ENCODE measurements around the gene SEC16A.

Gene SEC16A

GRCh38 chr9:136518623-136519022 is 35.8 kb upstream of the SEC16A start:
- no peak for TF ChIP-seq ZNF384 (IDR thresholded peaks at IDR 0.05)
- no peak for TF ChIP-seq LEF1 (IDR thresholded peaks at IDR 0.05; ENCODE audit: borderline replicate concordance)
- no peak for TF ChIP-seq FOXM1 (IDR thresholded peaks at IDR 0.05; ENCODE audit: borderline replicate concordance)
- no peak for TF ChIP-seq ELF4 (IDR thresholded peaks at IDR 0.05)
- TF ChIP-seq FOXK2 (IDR thresholded peaks at IDR 0.05), result no peak
- DNase-seq (ENCODE audit: extremely low spot score), result no peak
- POLR2A ChIA-PET, result no interaction called here
- CTCF ChIA-PET, result no interaction called here

GRCh38 chr9:136517950-136518349 is 35.1 kb upstream of the SEC16A start:
- ChIA-PET POLR2A (no interaction called here), CTCF (no interaction called here)
- TF ChIP-seq ARNT (IDR thresholded peaks at IDR 0.05), result no peak
- no peak for TF ChIP-seq FOXM1 (IDR thresholded peaks at IDR 0.05; ENCODE audit: borderline replicate concordance)
- no peak for TF ChIP-seq FOXK2 (IDR thresholded peaks at IDR 0.05)
- no peak for TF ChIP-seq BHLHE40 (IDR thresholded peaks at IDR 0.05; ENCODE audit: borderline replicate concordance)
- no peak for TF ChIP-seq HDGF (IDR thresholded peaks at IDR 0.05; ENCODE audit: borderline replicate concordance)
- TF ChIP-seq LEF1 (IDR thresholded peaks at IDR 0.05; ENCODE audit: borderline replicate concordance), result no peak
- no peak for TF ChIP-seq ZNF384 (IDR thresholded peaks at IDR 0.05)
- TF ChIP-seq SUZ12 (IDR thresholded peaks at IDR 0.05), result no peak
- TF ChIP-seq SP1 (IDR thresholded peaks at IDR 0.05), result no peak
- no peak for TF ChIP-seq L3MBTL2 (conservative IDR thresholded peaks at IDR 0.05)
- TF ChIP-seq ELF4 (IDR thresholded peaks at IDR 0.05), result no peak
- TF ChIP-seq CTBP1 (IDR thresholded peaks at IDR 0.05; ENCODE audit: borderline replicate concordance), result no peak
- TF ChIP-seq, protein P1, sequence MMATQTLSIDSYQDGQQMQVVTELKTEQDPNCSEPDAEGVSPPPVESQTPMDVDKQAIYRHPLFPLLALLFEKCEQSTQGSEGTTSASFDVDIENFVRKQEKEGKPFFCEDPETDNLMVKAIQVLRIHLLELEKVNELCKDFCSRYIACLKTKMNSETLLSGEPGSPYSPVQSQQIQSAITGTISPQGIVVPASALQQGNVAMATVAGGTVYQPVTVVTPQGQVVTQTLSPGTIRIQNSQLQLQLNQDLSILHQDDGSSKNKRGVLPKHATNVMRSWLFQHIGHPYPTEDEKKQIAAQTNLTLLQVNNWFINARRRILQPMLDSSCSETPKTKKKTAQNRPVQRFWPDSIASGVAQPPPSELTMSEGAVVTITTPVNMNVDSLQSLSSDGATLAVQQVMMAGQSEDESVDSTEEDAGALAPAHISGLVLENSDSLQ (IDR thresholded peaks at IDR 0.05), result no peak
- no peak for TF ChIP-seq FOXA1 (IDR thresholded peaks at IDR 0.05)
- no peak for DNase-seq (ENCODE audit: extremely low spot score)

GRCh38 chr9:136517012-136517743 is 34.3 kb upstream of the SEC16A start:
- no peak for TF ChIP-seq LEF1 (IDR thresholded peaks at IDR 0.05; ENCODE audit: borderline replicate concordance)
- TF ChIP-seq FOXA1 (IDR thresholded peaks at IDR 0.05), result no peak
- no peak for TF ChIP-seq HDGF (IDR thresholded peaks at IDR 0.05; ENCODE audit: borderline replicate concordance)
- no peak for TF ChIP-seq FOXK2 (IDR thresholded peaks at IDR 0.05)
- TF ChIP-seq SP1 (IDR thresholded peaks at IDR 0.05), result no peak
- TF ChIP-seq CTBP1 (IDR thresholded peaks at IDR 0.05; ENCODE audit: borderline replicate concordance), result no peak
- no peak for TF ChIP-seq NFRKB (IDR thresholded peaks at IDR 0.05)
- no peak for TF ChIP-seq SUZ12 (IDR thresholded peaks at IDR 0.05)
- no peak for TF ChIP-seq FOXM1 (IDR thresholded peaks at IDR 0.05; ENCODE audit: borderline replicate concordance)
- no peak for TF ChIP-seq BHLHE40 (IDR thresholded peaks at IDR 0.05; ENCODE audit: borderline replicate concordance)
- TF ChIP-seq ZNF384 (IDR thresholded peaks at IDR 0.05), result no peak
- POLR2A ChIA-PET, result no interaction called here
- CTCF ChIA-PET, result no interaction called here
- DNase-seq (ENCODE audit: extremely low spot score), result no peak

GRCh38 chr9:136516191-136516654 is 33.4 kb upstream of the SEC16A start:
- TF ChIP-seq ZNF384 (IDR thresholded peaks at IDR 0.05), result no peak
- TF ChIP-seq FOXA1 (IDR thresholded peaks at IDR 0.05), result no peak
- TF ChIP-seq SP1 (IDR thresholded peaks at IDR 0.05), result no peak
- TF ChIP-seq FOXM1 (IDR thresholded peaks at IDR 0.05; ENCODE audit: borderline replicate concordance), result no peak
- no peak for TF ChIP-seq FOXK2 (IDR thresholded peaks at IDR 0.05)
- TF ChIP-seq LEF1 (IDR thresholded peaks at IDR 0.05; ENCODE audit: borderline replicate concordance), result no peak
- TF ChIP-seq TARDBP (IDR thresholded peaks at IDR 0.05), result no peak
- TF ChIP-seq ARNT (IDR thresholded peaks at IDR 0.05), result no peak
- TF ChIP-seq CTBP1 (IDR thresholded peaks at IDR 0.05; ENCODE audit: borderline replicate concordance), result no peak
- TF ChIP-seq NFRKB (IDR thresholded peaks at IDR 0.05), result no peak
- no peak for TF ChIP-seq L3MBTL2 (conservative IDR thresholded peaks at IDR 0.05)
- ChIA-PET POLR2A (no interaction called here), CTCF (no interaction called here)
- no peak for DNase-seq (ENCODE audit: extremely low spot score)

GRCh38 chr9:136515276-136515675 is 32.4 kb upstream of the SEC16A start:
- DNase-seq (ENCODE audit: extremely low spot score), result no peak
- ChIA-PET POLR2A (no interaction called here), CTCF (no interaction called here)
- TF ChIP-seq TARDBP (IDR thresholded peaks at IDR 0.05) (no peak), BHLHE40 (IDR thresholded peaks at IDR 0.05; ENCODE audit: borderline replicate concordance) (no peak), SP1 (IDR thresholded peaks at IDR 0.05) (no peak), L3MBTL2 (conservative IDR thresholded peaks at IDR 0.05) (no peak), LEF1 (IDR thresholded peaks at IDR 0.05; ENCODE audit: borderline replicate concordance) (no peak), ELF4 (IDR thresholded peaks at IDR 0.05) (no peak), NFRKB (IDR thresholded peaks at IDR 0.05) (no peak), HDGF (IDR thresholded peaks at IDR 0.05; ENCODE audit: borderline replicate concordance) (no peak), FOXK2 (IDR thresholded peaks at IDR 0.05) (no peak), CTBP1 (IDR thresholded peaks at IDR 0.05; ENCODE audit: borderline replicate concordance) (no peak), SUZ12 (IDR thresholded peaks at IDR 0.05) (no peak), ZNF384 (IDR thresholded peaks at IDR 0.05) (no peak), FOXA1 (IDR thresholded peaks at IDR 0.05) (no peak), FOXM1 (IDR thresholded peaks at IDR 0.05; ENCODE audit: borderline replicate concordance) (no peak), ARNT (IDR thresholded peaks at IDR 0.05) (no peak)
- TF ChIP-seq, protein P1 (IDR thresholded peaks at IDR 0.05), result no peak

GRCh38 chr9:136514022-136514714 is 31.3 kb upstream of the SEC16A start:
- ChIA-PET CTCF (no interaction called here), POLR2A (no interaction called here)
- no peak for DNase-seq (ENCODE audit: extremely low spot score)
- TF ChIP-seq LEF1 (IDR thresholded peaks at IDR 0.05; ENCODE audit: borderline replicate concordance), result no peak
- no peak for TF ChIP-seq ZNF384 (IDR thresholded peaks at IDR 0.05)
- TF ChIP-seq BHLHE40 (IDR thresholded peaks at IDR 0.05; ENCODE audit: borderline replicate concordance), result no peak
- TF ChIP-seq FOXM1 (IDR thresholded peaks at IDR 0.05; ENCODE audit: borderline replicate concordance), result no peak
- TF ChIP-seq SP1 (IDR thresholded peaks at IDR 0.05), result no peak
- TF ChIP-seq, protein P1 (IDR thresholded peaks at IDR 0.05), result no peak

All from HEK293T (cell line).